Measurements from ENCODE around the gene TNXB. TPM values are rescaled to one million over a fixed set of nuclear protein-coding genes. Genes with fewer than 3 reads are reported as not detected.
A peak's percentile ranks its signal among the peaks of the same experiment; 100 is the strongest.

The TNXB gene
- total and polyA plus RNA-seq, 7 experiments from 2014 or later, result 0.43 to 17.2 (median 12.5) TPM; not detected in 1

DNA sequence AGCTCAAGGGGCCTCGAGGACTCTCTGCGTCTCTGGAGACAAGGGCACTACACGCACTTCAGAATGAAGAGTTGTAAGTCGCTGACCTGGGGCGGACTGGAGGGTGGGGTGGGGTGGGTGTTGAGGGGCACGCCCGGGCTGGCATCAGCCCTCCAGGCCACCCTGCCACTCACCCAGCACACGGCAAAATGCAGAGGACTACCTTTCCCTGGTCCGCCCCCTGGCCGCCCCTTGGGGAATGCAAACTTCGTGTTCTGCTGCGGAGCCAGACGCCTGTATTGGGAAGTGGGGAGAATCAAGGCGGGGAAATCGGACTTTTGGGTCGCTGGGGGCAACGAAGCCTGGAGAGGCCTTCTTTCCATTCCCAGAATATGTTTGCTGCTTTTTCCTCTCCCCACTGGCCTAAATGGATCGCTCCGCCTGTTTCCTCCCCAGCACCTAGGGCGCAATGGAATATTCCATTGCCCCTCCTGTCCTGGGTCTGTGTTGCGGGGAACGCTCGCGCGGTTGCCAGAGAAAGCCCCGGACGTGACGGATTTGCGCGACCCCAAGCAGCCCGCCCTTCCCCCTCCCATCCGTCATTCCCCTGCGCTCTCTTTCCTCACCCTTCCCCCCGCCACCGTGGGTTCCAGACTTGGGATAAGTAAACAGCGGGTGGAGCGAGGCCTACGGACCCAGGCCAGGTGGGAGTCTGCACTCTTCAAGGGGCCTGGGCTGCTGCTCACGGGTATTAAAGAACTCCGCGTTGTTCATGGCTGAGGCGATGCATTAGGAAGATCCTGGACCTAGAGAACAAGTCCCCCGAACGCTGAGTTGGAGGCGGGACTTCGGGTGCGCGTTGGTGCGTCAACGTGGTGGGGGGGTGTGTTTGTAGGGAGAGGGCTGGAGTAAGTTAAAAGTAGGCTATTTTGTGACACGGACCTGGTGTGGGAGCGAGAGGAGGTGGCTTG lies 44.7 kb upstream of the TNXB start, which contains the start of gene PPT2:
Gene PPT2 (plus strand): TSS at position 578 of the 950 bp plus-strand sequence. CDS start 454 bp downstream, outside the sequence.
- intact Hi-C loops (cut with micrococcal nuclease), result loop anchor here (1.0 to 2.0 kb wide), 7 partner anchors 22 to 67 kb away; partner anchors contain the start of genes AGPAT1 (in 2 of the 2), FKBPL (in 2 of the 2) and PBX2 (in 1 of the 2)
- Mint-ChIP-seq H3K27me3 (peaks cover 0 to 34% (median 12%) of the 10 kb centered on the region in 5 donors), H3K4me3 (peak within 1 kb of the TSS; percentile 87 to 100 (median 98)), H3K27ac (peak within 1 kb of the TSS; percentile 87 to 98 (median 92)), H3K36me3 (peaks cover 1 to 18% (median 9%) of the 10 kb centered on the region in 5 donors), H3K9me3 (peaks cover 0 to 2% (median 0%) of the 10 kb centered on the region in 11 donors), H3K4me1 (peaks cover 42 to 74% (median 65%) of the 10 kb centered on the region in 7 donors)
- DNase-seq, result peak; percentile 34 to 85 (median 72)
- POLR2A ChIA-PET, result interaction anchor here (0.6 to 1.6 kb wide), 7 partner anchors 22 to 690 kb away, joined by 3 to 9 read pairs (median 3); partner anchors contain the start of genes ATF6B, GPSM3 and PSMB8
- Histone ChIP-seq H3K9me3 (ENCODE audit: control insufficient read depth in 2 of 3, low read length in 3 of 3) (no peaks in the 10 kb centered on the region), H3K36me3 (ENCODE audit: control insufficient read depth in 2 of 3, insufficient read depth in 3 of 3, low read length in 3 of 3) (peaks cover 0 to 15% (median 0%) of the 10 kb centered on the region in 3 experiments), H3K4me3 (ENCODE audit: low read length) (peak within 1 kb of the TSS; percentile 68), H3K27ac (ENCODE audit: low read depth, low read length) (peak within 1 kb of the TSS; percentile 82), H3K27me3 (ENCODE audit: control insufficient read depth in 2 of 2, insufficient read depth in 2 of 2, low read length in 2 of 2) (no peaks in the 10 kb centered on the region), H3K4me1 (ENCODE audit: control insufficient read depth in 2 of 2, insufficient read depth in 2 of 2, low read length in 2 of 2) (peaks cover 10 to 35% of the 10 kb centered on the region in 2 donors)
- ATAC-seq, result peak; percentile 82
- CTCF ChIA-PET, result interaction anchor here (0.7 to 1.3 kb wide), 6 partner anchors 11 to 674 kb away, joined by 3 to 15 read pairs (median 5); partner anchors contain the start of gene EGFL8

GRCh38 chr6:32152769-32153563 lies 43.8 kb upstream of the TNXB start:
- DNase-seq, result no peak
- H3K36me3 ChIP-seq (ENCODE audit: control insufficient read depth in 2 of 3, insufficient read depth in 3 of 3, low read length in 3 of 3), result peaks cover 0 to 8% (median 0%) of the 10 kb centered on the region in 3 experiments
- intact Hi-C loops (cut with micrococcal nuclease), result no loop called here
- peaks cover 0 to 42% (median 12%) of the 10 kb centered on the region in 5 donors for H3K27me3 Mint-ChIP-seq
- peaks cover 0 to 12% (median 6%) of the 10 kb centered on the region in 5 donors for H3K36me3 Mint-ChIP-seq
- H3K27ac Mint-ChIP-seq, result peak overlapping the region in 8 of 9 donors; percentile 6 to 98 (median 89)
- peaks cover 10 to 35% of the 10 kb centered on the region in 2 donors for H3K4me1 ChIP-seq (ENCODE audit: control insufficient read depth in 2 of 2, insufficient read depth in 2 of 2, low read length in 2 of 2)
- no peak overlapping the region for H3K4me3 ChIP-seq (ENCODE audit: low read length)
- CTCF ChIA-PET, result interaction anchor here (0.9 kb wide), 1 partner anchor 23 kb away, joined by 3 read pairs; the partner anchor contains the start of gene AGPAT1
- ATAC-seq, result no peak
- peak overlapping the region; percentile 58 to 100 (median 86) for H3K4me3 Mint-ChIP-seq
- H3K27ac ChIP-seq (ENCODE audit: low read depth, low read length), result peak overlapping the region; percentile 82
- H3K4me1 Mint-ChIP-seq, result peaks cover 50 to 78% (median 71%) of the 10 kb centered on the region in 7 donors
- POLR2A ChIA-PET, result interaction anchor here (0.5 to 1.6 kb wide), 5 partner anchors 13 to 413 kb away, joined by 3 to 7 read pairs (median 3); partner anchors contain the start of genes FKBPL and MSH5
- peaks cover 0 to 5% (median 0%) of the 10 kb centered on the region in 11 donors for H3K9me3 Mint-ChIP-seq
- H3K9me3 ChIP-seq (ENCODE audit: control insufficient read depth in 2 of 3, low read length in 3 of 3), result no peaks in the 10 kb centered on the region
- no peaks in the 10 kb centered on the region for H3K27me3 ChIP-seq (ENCODE audit: control insufficient read depth in 2 of 2, insufficient read depth in 2 of 2, low read length in 2 of 2)

DNA sequence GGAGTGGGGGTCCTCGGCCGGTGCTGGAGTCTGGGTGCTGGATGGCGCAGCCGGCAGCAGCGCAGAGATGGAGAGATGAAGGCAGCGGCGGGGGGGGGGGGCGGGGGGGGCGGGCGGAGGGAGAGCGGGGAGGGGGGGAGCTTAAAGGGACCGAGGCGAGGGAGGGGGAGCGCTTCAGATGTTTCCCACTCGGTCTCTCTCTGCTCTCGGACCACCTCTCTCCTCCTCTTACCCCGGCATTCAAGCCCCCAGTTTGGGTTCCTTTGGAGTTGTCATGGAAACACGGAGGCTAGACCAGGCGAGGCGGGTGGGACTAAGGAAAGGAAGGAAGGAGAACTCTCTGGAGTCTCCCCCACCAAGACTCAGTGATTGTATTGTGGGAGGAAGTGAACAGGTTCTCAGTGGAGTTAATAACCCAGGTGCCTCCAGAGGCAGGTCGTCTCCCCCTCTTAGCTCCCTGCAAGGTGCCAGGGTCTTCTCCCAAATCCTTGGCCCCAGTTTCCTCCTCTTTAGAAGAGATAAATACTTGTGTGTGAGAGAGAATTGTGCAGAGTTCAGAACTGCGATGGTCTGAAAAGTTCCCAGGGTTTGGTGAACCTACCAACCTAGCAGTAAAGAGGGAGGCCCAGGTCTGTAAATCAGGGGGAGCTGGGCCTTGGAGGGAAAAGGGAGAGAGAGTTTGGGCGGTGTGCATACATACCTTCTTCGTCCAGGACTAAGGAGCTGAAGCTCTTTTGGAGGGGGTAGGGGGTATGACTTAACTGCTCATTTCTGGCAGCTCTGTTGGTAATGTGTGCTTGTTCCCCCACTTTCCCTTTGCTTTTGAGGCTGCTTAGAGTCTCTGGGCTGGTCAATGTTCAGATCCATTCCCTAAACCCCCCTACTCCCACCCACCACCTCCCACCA lies 43.0 kb upstream of the TNXB start, which contains the start of gene PRRT1:
Gene PRRT1 (minus strand): TSS at position 77 of the 906 bp plus-strand sequence. CDS start 112 bp downstream, outside the sequence.
- Histone ChIP-seq H3K27me3 (ENCODE audit: control insufficient read depth in 2 of 2, insufficient read depth in 2 of 2, low read length in 2 of 2) (no peaks in the 10 kb centered on the region), H3K4me1 (ENCODE audit: control insufficient read depth in 2 of 2, insufficient read depth in 2 of 2, low read length in 2 of 2) (peaks cover 10 to 35% of the 10 kb centered on the region in 2 donors), H3K27ac (ENCODE audit: low read depth, low read length) (peak within 1 kb of the TSS; percentile 82), H3K4me3 (ENCODE audit: low read length) (peak within 1 kb of the TSS; percentile 50), H3K36me3 (ENCODE audit: control insufficient read depth in 2 of 3, insufficient read depth in 3 of 3, low read length in 3 of 3) (no peaks in the 10 kb centered on the region), H3K9me3 (ENCODE audit: control insufficient read depth in 2 of 3, low read length in 3 of 3) (no peaks in the 10 kb centered on the region)
- ATAC-seq (no peak), DNase-seq (peak in 2 of 9 donors; percentile 33 to 35)
- peaks cover 0 to 5% (median 0%) of the 10 kb centered on the region in 11 donors for H3K9me3 Mint-ChIP-seq
- H3K27ac Mint-ChIP-seq, result peak within 1 kb of the TSS; percentile 43 to 98 (median 90)
- intact Hi-C loops (cut with micrococcal nuclease), result no loop called here
- peak within 1 kb of the TSS; percentile 41 to 100 (median 86) for H3K4me3 Mint-ChIP-seq
- POLR2A ChIA-PET, result interaction anchor here (0.5 to 2.0 kb wide), 9 partner anchors 12 to 412 kb away, joined by 3 to 7 read pairs (median 3); partner anchors contain the start of genes ATF6B, EGFL8, FKBPL and GPSM3
- CTCF ChIA-PET, result interaction anchor here (0.8 to 0.9 kb wide), 2 partner anchors 23 to 24 kb away, joined by 3 read pairs; partner anchors contain the start of gene AGPAT1
- H3K4me1 Mint-ChIP-seq, result peaks cover 49 to 73% (median 70%) of the 10 kb centered on the region in 7 donors
- peaks cover 0 to 5% (median 0%) of the 10 kb centered on the region in 5 donors for H3K36me3 Mint-ChIP-seq
- peaks cover 0 to 51% (median 12%) of the 10 kb centered on the region in 5 donors for H3K27me3 Mint-ChIP-seq

DNA sequence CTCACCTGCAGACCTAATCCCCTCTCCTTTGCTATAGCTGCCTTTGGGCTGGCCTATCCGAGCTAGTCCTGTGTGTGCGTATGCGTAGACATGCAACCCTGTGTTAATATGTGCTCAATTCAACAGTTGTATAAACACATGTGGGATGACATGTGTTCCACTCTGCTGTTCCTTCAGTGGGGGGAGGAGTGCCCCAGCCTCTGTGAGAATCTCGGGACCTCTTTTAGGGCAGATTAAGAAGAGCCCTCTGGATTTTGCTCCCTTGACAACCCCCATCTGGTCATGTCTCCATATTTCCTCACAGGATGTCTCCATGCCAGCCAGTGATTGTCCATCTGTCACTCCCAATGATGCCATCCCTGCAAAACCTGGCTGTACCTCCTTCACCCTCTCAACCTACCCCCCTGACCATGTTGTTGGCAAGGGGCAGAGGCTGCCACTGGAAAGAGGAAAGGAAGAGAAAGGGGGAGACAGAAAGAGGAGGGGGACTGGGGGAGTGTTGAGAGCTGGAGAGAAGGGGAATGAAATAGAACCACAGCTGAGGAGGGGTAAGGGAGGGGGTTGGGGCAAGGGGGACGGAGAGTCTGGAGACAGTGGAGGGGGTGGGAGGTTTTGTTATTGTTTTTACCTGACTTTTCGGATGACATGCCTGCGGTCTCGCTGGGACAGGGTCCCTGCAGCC lies 42.2 kb upstream of the TNXB start:
- H3K36me3 ChIP-seq (ENCODE audit: control insufficient read depth in 2 of 3, insufficient read depth in 3 of 3, low read length in 3 of 3), result no peaks in the 10 kb centered on the region
- intact Hi-C loops (cut with micrococcal nuclease), result no loop called here
- H3K9me3 Mint-ChIP-seq, result peaks cover 0 to 5% (median 0%) of the 10 kb centered on the region in 11 donors
- peaks cover 0 to 5% (median 2%) of the 10 kb centered on the region in 5 donors for H3K36me3 Mint-ChIP-seq
- peaks cover 0 to 57% (median 12%) of the 10 kb centered on the region in 5 donors for H3K27me3 Mint-ChIP-seq
- ATAC-seq (no peak), DNase-seq (peak in 5 of 9 donors; percentile 30 to 41 (median 38))
- H3K4me1 ChIP-seq (ENCODE audit: control insufficient read depth in 2 of 2, insufficient read depth in 2 of 2, low read length in 2 of 2), result peaks cover 10 to 35% of the 10 kb centered on the region in 2 donors
- CTCF ChIA-PET, result interaction anchor here (0.8 kb wide), 1 partner anchor 22 kb away, joined by 3 read pairs; no protein-coding TSS in a partner anchor
- peak overlapping the region; percentile 41 to 100 (median 86) for H3K4me3 Mint-ChIP-seq
- H3K27me3 ChIP-seq (ENCODE audit: control insufficient read depth in 2 of 2, insufficient read depth in 2 of 2, low read length in 2 of 2), result no peaks in the 10 kb centered on the region
- H3K4me1 Mint-ChIP-seq, result peaks cover 49 to 73% (median 70%) of the 10 kb centered on the region in 7 donors
- peak overlapping the region; percentile 62 for H3K27ac ChIP-seq (ENCODE audit: low read depth, low read length)
- H3K9me3 ChIP-seq (ENCODE audit: control insufficient read depth in 2 of 3, low read length in 3 of 3), result no peaks in the 10 kb centered on the region
- POLR2A ChIA-PET, result interaction anchor here (0.6 to 2.0 kb wide), 6 partner anchors 14 to 192 kb away, joined by 3 to 7 read pairs (median 3); partner anchors contain the start of genes ATF6B, EGFL8, FKBPL and GPSM3
- H3K4me3 ChIP-seq (ENCODE audit: low read length), result peak overlapping the region; percentile 48
- peak overlapping the region in 8 of 9 donors; percentile 55 to 87 (median 75) for H3K27ac Mint-ChIP-seq

Measured in naive thymus-derived CD4-positive, alpha-beta T cell (primary cell).